PC-9 (cell line): ENCODE data around the gene TUT4. TPM values are rescaled to one million over a fixed set of nuclear protein-coding genes. Genes with fewer than 3 reads are reported as not detected.

ENCODE experiments used
- BruUV-seq: library from RNA; stranded (reverse); fragments of 400-500 nt; replicated peaks from 2 replicates; lab custom pipeline; 2021; lab: Mats Ljungman, UMichigan
- CTCF ChIA-PET: fragments of 300-600 bp; sonication (Branson Sonifier 250); formaldehyde crosslinking; loops from one replicate; lab custom pipeline; 2022; ENCODE audit warnings: antibody characterized with exemption; lab: Charles Lee
- POLR2A ChIA-PET: fragments of 300-600 bp; sonication (Branson Sonifier 250); formaldehyde crosslinking; loops from one replicate; lab custom pipeline; 2022; ENCODE audit warnings: antibody characterized with exemption; ENCODE audit not compliant: unreplicated experiment; lab: Charles Lee
- DNase-seq, 2 experiments: peaks; one replicate each; pipeline versions ENCODE4 v3.0.0 to v3.0.0-alpha.2; 2015 to 2022; ENCODE audit warnings: mixed read lengths in 1 of 2
- H2AFZ ChIP-seq: fragments of 200-600 bp; sonication (generic); 2 replicates; pipeline ENCODE4 v1.8.1; 2017; ENCODE audit warnings: antibody characterized with exemption
- H3F3A ChIP-seq: fragments of 200-600 bp; sonication (generic); 2 replicates; pipeline ENCODE4 v1.8.1; 2017; ENCODE audit warnings: antibody characterized with exemption, mild to moderate bottlenecking, low read depth; ENCODE audit not compliant: insufficient read depth
- H3K27ac ChIP-seq: fragments of 200-600 bp; sonication (generic); 2 replicates; pipeline ENCODE4 v1.6.1; 2016; ENCODE audit warnings: mixed run types
- H3K27me3 ChIP-seq: fragments of 200-600 bp; sonication (generic); 2 replicates; pipeline ENCODE4 v1.6.1; 2016; ENCODE audit warnings: low read depth, mixed run types; ENCODE audit not compliant: insufficient read depth
- H3K36me3 ChIP-seq: fragments of 200-600 bp; sonication (generic); 2 replicates; pipeline ENCODE4 v1.6.1; 2016; ENCODE audit warnings: low read depth, mixed run types
- H3K4me1 ChIP-seq: fragments of 200-600 bp; sonication (generic); replicated peaks from 2 replicates; pipeline ENCODE4 v1.6.1; 2016; ENCODE audit warnings: mixed run types; ENCODE audit not compliant: insufficient read depth
- H3K4me2 ChIP-seq: fragments of 200-600 bp; sonication (generic); 2 replicates; pipeline ENCODE4 v1.6.1; 2017; ENCODE audit warnings: mixed run types
- H3K4me3 ChIP-seq: fragments of 200-600 bp; sonication (generic); 2 replicates; pipeline ENCODE4 v1.6.1; 2016; ENCODE audit warnings: mixed run types
- H3K79me2 ChIP-seq: fragments of 200-600 bp; sonication (generic); 2 replicates; pipeline ENCODE4 v1.6.1; 2017; ENCODE audit warnings: low read depth, mixed run types
- H3K9me2 ChIP-seq: fragments of 200-600 bp; sonication (generic); 2 replicates; pipeline ENCODE4 v1.8.1; 2017; ENCODE audit warnings: mild to moderate bottlenecking; ENCODE audit not compliant: insufficient read depth
- H3K9me3 ChIP-seq: fragments of 200-600 bp; sonication (generic); 2 replicates; pipeline ENCODE4 v1.8.1; 2016; ENCODE audit warnings: low read depth; ENCODE audit not compliant: insufficient read depth
- H4K20me1 ChIP-seq: fragments of 200-600 bp; sonication (generic); 2 replicates; pipeline ENCODE4 v1.8.1; 2017; ENCODE audit not compliant: insufficient read depth
- CTCF ChIP-seq: fragments of 200-600 bp; sonication (generic); conservative IDR thresholded peaks from 2 replicates; pipeline ENCODE4 v1.6.1; 2017; ENCODE audit warnings: mixed run types, antibody characterized with exemption, mild to moderate bottlenecking, moderate library complexity
- EZH2 ChIP-seq: fragments of 200-600 bp; sonication (generic); IDR thresholded peaks from 2 replicates; pipeline ENCODE4 v1.8.0; 2017; ENCODE audit warnings: antibody characterized with exemption, low read depth
- intact Hi-C: fragments of 100-400 bp; cut with micrococcal nuclease; formaldehyde crosslinking; loops from one replicate; pipeline ENCODE4 v1.10.0; 2022; ENCODE audit not compliant: unreplicated experiment
- total RNA-seq: library from RNA; stranded (reverse); gene quantifications from 2 replicates; pipeline ENCODE4 v1.2.3, GENCODE V29; 2021

TUT4 gene
- total RNA-seq, 1 experiment from 2014 or later = 78.3 TPM

- CTCF ChIA-PET = no interaction called here
- POLR2A ChIA-PET = no interaction called here
Observed at GRCh38 chr1:52550447-52550846, 2.4 kb downstream of the TUT4 start.

GRCh38 chr1:52549267-52549666 lies 3.6 kb downstream of the TUT4 start:
- intact Hi-C loops = no loop called here
- H3K4me2 ChIP-seq = no peak overlapping the region
- no peak for TF ChIP-seq EZH2
- TF ChIP-seq CTCF = no peak
- peaks cover 22% of the 10 kb centered on the region for H3K4me1 ChIP-seq
- peaks cover under 1% of the 10 kb centered on the region for H3K9me3 ChIP-seq
- no peaks in the 10 kb centered on the region for H3K9me2 ChIP-seq
- no peak overlapping the region for H3K27ac ChIP-seq
- DNase-seq = no peak
- no peaks in the 10 kb centered on the region for H3K36me3 ChIP-seq
- H3K79me2 ChIP-seq = peaks cover 84% of the 10 kb centered on the region
- H3F3A ChIP-seq = peaks cover 12% of the 10 kb centered on the region
- ChIA-PET CTCF (no interaction called here), POLR2A (interaction anchor here (0.6 to 0.7 kb wide), 2 partner anchors 136 to 141 kb away, joined by 7 to 8 read pairs; no protein-coding TSS in a partner anchor)
- no peaks in the 10 kb centered on the region for H3K27me3 ChIP-seq
- no TSS peak for BruUV-seq
- no peak overlapping the region for H2AFZ ChIP-seq
- no peak overlapping the region for H3K4me3 ChIP-seq
- peaks cover 17% of the 10 kb centered on the region; the same call in 1 of the 2 replicates for H4K20me1 ChIP-seq

More at GRCh38 chr1:52550447-52550846, 2.4 kb downstream of the TUT4 start:
- DNase-seq = no peak
- BruUV-seq = no TSS peak
- peaks cover 72% of the 10 kb centered on the region for H3K79me2 ChIP-seq
- H3K27me3 ChIP-seq = no peaks in the 10 kb centered on the region
- no peak for TF ChIP-seq EZH2
- TF ChIP-seq CTCF = no peak
- no peaks in the 10 kb centered on the region for H3K9me2 ChIP-seq
- intact Hi-C loops = no loop called here
- no peak overlapping the region for H3K27ac ChIP-seq
- peaks cover 18% of the 10 kb centered on the region for H3F3A ChIP-seq
- peak overlapping the region; percentile 97 for H3K4me2 ChIP-seq
- H2AFZ ChIP-seq = no peak overlapping the region
- 0 out of 2 replicates have a peak overlapping the region, but pooled peaks have one; percentile 66 for H3K4me3 ChIP-seq
- H4K20me1 ChIP-seq = peaks cover 17% of the 10 kb centered on the region; the same call in 1 of the 2 replicates
- no peaks in the 10 kb centered on the region for H3K36me3 ChIP-seq
- H3K9me3 ChIP-seq = no peaks in the 10 kb centered on the region; the same call in 1 of the 2 replicates
- peaks cover 30% of the 10 kb centered on the region for H3K4me1 ChIP-seq

- Histone ChIP-seq H3F3A (peaks cover 3% of the 10 kb centered on the region; the same call in 1 of the 2 replicates), H3K27ac (no peak overlapping the region), H3K9me2 (no peaks in the 10 kb centered on the region), H3K36me3 (peaks cover 5% of the 10 kb centered on the region; the same call in 1 of the 2 replicates), H3K4me1 (peaks cover 16% of the 10 kb centered on the region), H3K79me2 (peaks cover 98% of the 10 kb centered on the region), H3K9me3 (peaks cover 12% of the 10 kb centered on the region), H2AFZ (no peak overlapping the region), H4K20me1 (peaks cover 17% of the 10 kb centered on the region; the same call in 1 of the 2 replicates), H3K4me3 (no peak overlapping the region), H3K27me3 (no peaks in the 10 kb centered on the region), H3K4me2 (no peak overlapping the region)
- no TSS peak for BruUV-seq
- intact Hi-C loops = no loop called here
- TF ChIP-seq EZH2 (no peak), CTCF (no peak)
- no peak for DNase-seq
- ChIA-PET POLR2A (no interaction called here), CTCF (no interaction called here)
Observed at GRCh38 chr1:52546852-52547251, 6.0 kb downstream of the TUT4 start.
